Uterus (tissue), 2 donors: ENCODE data around the gene COL19A1.

Source experiments
- CTCF ChIP-seq, 4 experiments: fragments of 200-600 bp in 2 of 4; fragments of 450-650 bp in 2 of 4; sonication (generic) in 2 of 4; IDR thresholded peaks; one replicate each; pipeline ENCODE4 v1.5.1; 2016 to 2019; ENCODE audit warnings: antibody characterized with exemption in 4 of 4, mild to moderate bottlenecking in 2 of 4, moderate library complexity in 1 of 4
- POLR2A ChIP-seq, 2 donors: fragments of 450-650 bp; IDR thresholded peaks; one replicate each; pipeline ENCODE4 v1.6.1; 2016; ENCODE audit warnings: antibody characterized with exemption in 2 of 2, mild to moderate bottlenecking in 1 of 2, moderate library complexity in 1 of 2

- TF ChIP-seq CTCF (IDR thresholded peaks at IDR 0.05), result no peak
- TF ChIP-seq POLR2A (IDR thresholded peaks at IDR 0.05), result no peak
Measured at GRCh38 chr6:69918813-69919475, 52.6 kb downstream of the COL19A1 start.
